ENCODE data around the gene HP1BP3.

Gene HP1BP3

GRCh38 chr1:20724364-20725188 is 62.5 kb downstream of the HP1BP3 start:
- Histone ChIP-seq H3K4me3 (ENCODE audit: control insufficient read depth in 1 of 7, extremely low read depth in 1 of 7, insufficient read depth in 4 of 7, low read depth in 2 of 7, low read length in 6 of 7) (no peak overlapping the region), H3K27me3 (replicated peaks in 2 of 5; ENCODE audit: control insufficient read depth in 4 of 5, insufficient read depth in 5 of 5, low read length in 4 of 5) (peaks cover 0 to 16% (median 13%) of the 10 kb centered on the region in 5 experiments), H3K36me3 (ENCODE audit: control insufficient read depth in 4 of 4, insufficient read depth in 4 of 4, low read length in 3 of 4) (no peaks in the 10 kb centered on the region), H3K4me1 (ENCODE audit: control extremely low read depth in 1 of 4, control insufficient read depth in 4 of 4, insufficient read depth in 4 of 4, low read length in 3 of 4) (no peaks in the 10 kb centered on the region), H3K27ac (ENCODE audit: insufficient read depth in 1 of 2, low read depth in 1 of 2, low read length in 2 of 2, poor library complexity in 1 of 2, severe bottlenecking in 2 of 2) (no peak overlapping the region), H3K9me3 (ENCODE audit: control extremely low read depth in 1 of 5, control insufficient read depth in 4 of 5, insufficient read depth in 2 of 5, low read depth in 1 of 5, low read length in 4 of 5) (no peaks in the 10 kb centered on the region)
- DNase-seq, result no peak
- WGBS (ENCODE audit: insufficient coverage), result 95% methylated on average over 15 of the region's 17 CpGs
- POLR2A ChIA-PET, result no interaction called here
- CTCF ChIA-PET, result interaction anchor here (1.3 to 2.3 kb wide), 3 partner anchors 23 to 28 kb away, joined by 3 to 7 read pairs (median 7); no protein-coding TSS in a partner anchor

DNA sequence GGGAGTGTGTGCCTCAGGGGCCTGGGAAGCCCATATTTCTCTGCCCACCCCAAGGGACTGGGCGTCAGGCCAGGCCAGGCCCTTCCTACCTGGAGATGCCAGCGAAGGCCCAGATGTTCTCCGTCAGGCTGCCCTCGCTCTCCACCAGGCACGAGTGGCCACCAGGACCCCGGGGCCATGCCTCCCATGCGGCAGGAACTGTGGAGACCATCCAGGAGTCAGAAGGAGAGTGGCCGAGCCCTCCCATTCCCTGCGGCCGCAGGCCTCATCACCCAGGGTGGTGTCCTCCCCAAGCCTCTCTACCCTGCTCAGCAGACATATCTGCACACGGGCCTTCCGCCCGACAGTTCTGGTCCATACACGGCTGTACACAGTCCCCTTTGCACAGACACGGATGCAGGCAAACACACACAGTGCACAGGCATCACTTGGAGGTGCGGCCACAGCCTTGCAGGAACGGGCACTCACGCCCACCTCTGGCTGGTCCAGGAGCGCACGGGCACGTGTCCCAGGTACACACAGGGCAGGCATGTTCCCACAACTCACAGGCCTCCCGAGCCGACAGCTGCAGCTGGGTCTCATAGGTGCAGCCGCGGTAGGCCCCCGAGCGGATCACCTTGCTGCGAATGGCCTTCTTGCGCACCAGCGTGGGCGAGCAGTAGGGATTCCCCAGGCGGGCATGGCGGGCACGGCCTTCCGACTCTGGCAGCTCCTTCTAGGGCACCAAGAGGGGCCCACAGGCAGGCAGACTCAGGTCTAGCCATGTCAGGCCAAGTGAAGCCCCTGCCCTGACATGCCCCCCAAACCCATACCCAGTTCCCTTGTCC is 63.4 kb downstream of the HP1BP3 start:
- CTCF ChIA-PET, result interaction anchor here (1.3 to 2.3 kb wide), 4 partner anchors 10 to 27 kb away, joined by 3 to 7 read pairs (median 6); no protein-coding TSS in a partner anchor
- WGBS (ENCODE audit: insufficient coverage), result 97% methylated on average over 35 of the region's 35 CpGs

DNA sequence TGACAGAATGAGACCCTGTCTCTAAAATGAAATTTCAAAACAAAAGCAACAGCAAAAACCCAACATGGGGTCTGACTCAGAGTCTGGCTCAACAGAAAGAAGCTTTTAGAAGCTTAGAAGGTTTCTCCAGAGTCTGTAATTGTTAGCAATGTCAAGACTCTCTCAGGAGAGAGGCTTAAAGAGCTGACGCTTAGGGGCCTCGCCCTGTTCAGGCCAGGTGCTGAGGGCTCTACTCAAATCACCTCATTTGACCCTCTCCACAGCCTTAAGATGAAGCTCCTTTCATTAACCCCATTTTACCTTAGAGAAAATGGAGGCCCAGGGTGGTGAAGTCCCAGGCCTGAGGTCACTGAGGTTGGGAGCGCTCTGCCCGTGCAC is 64.0 kb downstream of the HP1BP3 start:
- ChIA-PET CTCF (interaction anchor here (1.5 to 2.3 kb wide), 2 partner anchors 10 to 24 kb away, joined by 5 to 7 read pairs; no protein-coding TSS in a partner anchor), POLR2A (no interaction called here)
- Histone ChIP-seq H3K4me1 (ENCODE audit: control extremely low read depth in 1 of 4, control insufficient read depth in 4 of 4, insufficient read depth in 4 of 4, low read length in 3 of 4) (peaks cover 0 to 2% (median 1%) of the 10 kb centered on the region in 4 experiments), H3K9me3 (ENCODE audit: control extremely low read depth in 1 of 5, control insufficient read depth in 4 of 5, insufficient read depth in 2 of 5, low read depth in 1 of 5, low read length in 4 of 5) (no peaks in the 10 kb centered on the region), H3K36me3 (ENCODE audit: control insufficient read depth in 4 of 4, insufficient read depth in 4 of 4, low read length in 3 of 4) (no peaks in the 10 kb centered on the region), H3K27me3 (replicated peaks in 2 of 5; ENCODE audit: control insufficient read depth in 4 of 5, insufficient read depth in 5 of 5, low read length in 4 of 5) (peaks cover 0 to 20% (median 17%) of the 10 kb centered on the region in 5 experiments), H3K4me3 (ENCODE audit: control insufficient read depth in 1 of 7, extremely low read depth in 1 of 7, insufficient read depth in 4 of 7, low read depth in 2 of 7, low read length in 6 of 7) (no peak overlapping the region), H3K27ac (ENCODE audit: insufficient read depth in 1 of 2, low read depth in 1 of 2, low read length in 2 of 2, poor library complexity in 1 of 2, severe bottlenecking in 2 of 2) (no peak overlapping the region)
- DNase-seq, result no peak
- 94% methylated on average over 2 of the region's 4 CpGs for WGBS (ENCODE audit: insufficient coverage)

More for the DNA sequence above, 63.4 kb downstream of the HP1BP3 start:
- Histone ChIP-seq H3K27ac (ENCODE audit: insufficient read depth in 1 of 2, low read depth in 1 of 2, low read length in 2 of 2, poor library complexity in 1 of 2, severe bottlenecking in 2 of 2) (no peak overlapping the region), H3K36me3 (ENCODE audit: control insufficient read depth in 4 of 4, insufficient read depth in 4 of 4, low read length in 3 of 4) (no peaks in the 10 kb centered on the region), H3K4me3 (ENCODE audit: control insufficient read depth in 1 of 7, extremely low read depth in 1 of 7, insufficient read depth in 4 of 7, low read depth in 2 of 7, low read length in 6 of 7) (no peak overlapping the region), H3K27me3 (replicated peaks in 2 of 5; ENCODE audit: control insufficient read depth in 4 of 5, insufficient read depth in 5 of 5, low read length in 4 of 5) (peaks cover 0 to 15% (median 13%) of the 10 kb centered on the region in 5 experiments), H3K9me3 (ENCODE audit: control extremely low read depth in 1 of 5, control insufficient read depth in 4 of 5, insufficient read depth in 2 of 5, low read depth in 1 of 5, low read length in 4 of 5) (no peaks in the 10 kb centered on the region), H3K4me1 (ENCODE audit: control extremely low read depth in 1 of 4, control insufficient read depth in 4 of 4, insufficient read depth in 4 of 4, low read length in 3 of 4) (no peaks in the 10 kb centered on the region)
- POLR2A ChIA-PET, result no interaction called here
- DNase-seq, result no peak

- no peak for DNase-seq
- CTCF ChIA-PET, result interaction anchor here (0.8 kb wide), 1 partner anchor 19 kb away, joined by 3 read pairs; no protein-coding TSS in a partner anchor
- WGBS (ENCODE audit: insufficient coverage), result 99% methylated on average over 25 of the region's 29 CpGs
- peaks cover 4 to 33% (median 23%) of the 10 kb centered on the region in 5 experiments for H3K27me3 ChIP-seq (replicated peaks in 2 of 5; ENCODE audit: control insufficient read depth in 4 of 5, insufficient read depth in 5 of 5, low read length in 4 of 5)
- H3K36me3 ChIP-seq (ENCODE audit: control insufficient read depth in 4 of 4, insufficient read depth in 4 of 4, low read length in 3 of 4), result no peaks in the 10 kb centered on the region
- H3K9me3 ChIP-seq (ENCODE audit: control extremely low read depth in 1 of 5, control insufficient read depth in 4 of 5, insufficient read depth in 2 of 5, low read depth in 1 of 5, low read length in 4 of 5), result no peaks in the 10 kb centered on the region
- H3K4me3 ChIP-seq (ENCODE audit: control insufficient read depth in 1 of 7, extremely low read depth in 1 of 7, insufficient read depth in 4 of 7, low read depth in 2 of 7, low read length in 6 of 7), result no peak overlapping the region
- POLR2A ChIA-PET, result no interaction called here
- no peak overlapping the region for H3K27ac ChIP-seq (ENCODE audit: insufficient read depth in 1 of 2, low read depth in 1 of 2, low read length in 2 of 2, poor library complexity in 1 of 2, severe bottlenecking in 2 of 2)
- peaks cover 0 to 10% (median 9%) of the 10 kb centered on the region in 4 experiments for H3K4me1 ChIP-seq (ENCODE audit: control extremely low read depth in 1 of 4, control insufficient read depth in 4 of 4, insufficient read depth in 4 of 4, low read length in 3 of 4)
Measured at GRCh38 chr1:20721117-20722061, 65.7 kb downstream of the HP1BP3 start.

GRCh38 chr1:20720631-20721091 is 66.4 kb downstream of the HP1BP3 start:
- Histone ChIP-seq H3K27ac (ENCODE audit: insufficient read depth in 1 of 2, low read depth in 1 of 2, low read length in 2 of 2, poor library complexity in 1 of 2, severe bottlenecking in 2 of 2) (no peak overlapping the region), H3K4me1 (ENCODE audit: control extremely low read depth in 1 of 4, control insufficient read depth in 4 of 4, insufficient read depth in 4 of 4, low read length in 3 of 4) (peaks cover 0 to 10% (median 9%) of the 10 kb centered on the region in 4 experiments), H3K36me3 (ENCODE audit: control insufficient read depth in 4 of 4, insufficient read depth in 4 of 4, low read length in 3 of 4) (no peaks in the 10 kb centered on the region), H3K9me3 (ENCODE audit: control extremely low read depth in 1 of 5, control insufficient read depth in 4 of 5, insufficient read depth in 2 of 5, low read depth in 1 of 5, low read length in 4 of 5) (no peaks in the 10 kb centered on the region), H3K4me3 (ENCODE audit: control insufficient read depth in 1 of 7, extremely low read depth in 1 of 7, insufficient read depth in 4 of 7, low read depth in 2 of 7, low read length in 6 of 7) (no peak overlapping the region), H3K27me3 (replicated peaks in 2 of 5; ENCODE audit: control insufficient read depth in 4 of 5, insufficient read depth in 5 of 5, low read length in 4 of 5) (peaks cover 5 to 40% (median 23%) of the 10 kb centered on the region in 5 experiments)
- ChIA-PET CTCF (interaction anchor here (0.7 to 0.8 kb wide), 2 partner anchors 13 to 18 kb away, joined by 3 read pairs; no protein-coding TSS in a partner anchor), POLR2A (no interaction called here)
- no peak for DNase-seq
- 98% methylated on average over 12 of the region's 12 CpGs for WGBS (ENCODE audit: insufficient coverage)

DNA sequence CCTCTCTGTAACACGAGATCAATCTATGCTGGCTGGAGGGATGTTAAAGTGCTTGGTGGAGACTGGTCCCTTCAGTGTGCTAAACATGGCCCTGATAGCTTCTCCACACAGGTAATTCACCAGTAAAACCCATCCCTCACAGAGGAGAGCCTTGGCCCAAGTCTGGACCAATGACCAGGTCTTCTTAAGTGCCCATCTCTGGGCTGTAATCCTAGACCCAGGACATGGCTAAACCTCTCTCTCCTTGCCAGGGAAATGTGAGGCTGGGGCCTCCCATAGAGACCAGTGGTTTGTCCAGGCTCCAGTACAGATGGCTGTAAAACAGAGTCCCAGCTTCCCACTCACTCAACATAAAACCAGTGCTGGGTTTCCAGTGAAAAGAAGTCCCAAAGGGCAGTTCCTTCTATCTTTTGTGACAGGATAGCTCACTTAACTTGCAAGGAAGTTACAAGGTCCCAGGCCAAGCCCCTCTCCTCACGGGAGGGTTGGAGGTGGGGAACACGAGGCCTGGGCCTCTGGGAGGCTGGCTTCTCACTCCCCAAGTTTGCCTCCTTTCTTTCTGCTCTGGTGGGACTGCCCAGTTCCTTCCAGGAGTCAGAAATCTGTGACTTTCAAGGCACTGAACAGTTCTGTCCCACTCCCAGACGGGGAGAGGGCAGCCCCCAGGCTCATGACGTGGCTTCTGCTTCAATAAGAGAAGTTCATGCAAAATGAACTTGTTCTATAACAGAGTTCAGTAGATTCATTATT is 67.1 kb downstream of the HP1BP3 start:
- H3K4me3 ChIP-seq (ENCODE audit: control insufficient read depth in 1 of 7, extremely low read depth in 1 of 7, insufficient read depth in 4 of 7, low read depth in 2 of 7, low read length in 6 of 7), result no peak overlapping the region
- no peak for DNase-seq
- peaks cover 5 to 46% (median 24%) of the 10 kb centered on the region in 5 experiments for H3K27me3 ChIP-seq (replicated peaks in 2 of 5; ENCODE audit: control insufficient read depth in 4 of 5, insufficient read depth in 5 of 5, low read length in 4 of 5)
- CTCF ChIA-PET, result interaction anchor here (0.7 to 2.5 kb wide), 2 partner anchors 12 to 22 kb away, joined by 3 to 14 read pairs; no protein-coding TSS in a partner anchor
- POLR2A ChIA-PET, result interaction anchor here (1.2 kb wide), 1 partner anchor 11 kb away, joined by 4 read pairs; no protein-coding TSS in a partner anchor
- H3K9me3 ChIP-seq (ENCODE audit: control extremely low read depth in 1 of 5, control insufficient read depth in 4 of 5, insufficient read depth in 2 of 5, low read depth in 1 of 5, low read length in 4 of 5), result no peaks in the 10 kb centered on the region
- no peak overlapping the region for H3K27ac ChIP-seq (ENCODE audit: insufficient read depth in 1 of 2, low read depth in 1 of 2, low read length in 2 of 2, poor library complexity in 1 of 2, severe bottlenecking in 2 of 2)
- H3K4me1 ChIP-seq (ENCODE audit: control extremely low read depth in 1 of 4, control insufficient read depth in 4 of 4, insufficient read depth in 4 of 4, low read length in 3 of 4), result peaks cover 0 to 10% (median 9%) of the 10 kb centered on the region in 4 experiments
- no peaks in the 10 kb centered on the region for H3K36me3 ChIP-seq (ENCODE audit: control insufficient read depth in 4 of 4, insufficient read depth in 4 of 4, low read length in 3 of 4)
- WGBS (ENCODE audit: insufficient coverage), result 86% methylated on average over 3 of the region's 5 CpGs

All from common myeloid progenitor, CD34-positive (primary cell).